Natural killer cell (primary cell): ENCODE data around the gene POLR2C. TPM values are rescaled to one million over a fixed set of nuclear protein-coding genes. Genes with fewer than 3 reads are reported as not detected.
A peak's percentile ranks its signal among the peaks of the same experiment; 100 is the strongest.

ENCODE experiments used
- ATAC-seq, 3 donors: fragments of 150-1000 bp in 2 of 3; fragments of 200-7000 bp in 1 of 3; cut with Tn5 transposase; 1 replicate in 1 of 3; 2 replicates in 2 of 3; pipeline ENCODE4 v1.10.0; 2021; ENCODE audit warnings: mild to moderate bottlenecking in 2 of 3, moderate library complexity in 2 of 3
- DNase-seq, 2 donors: peaks; one replicate each; pipeline versions ENCODE4 v3.0.0 to v3.0.0-alpha.2; 2013 to 2021; ENCODE audit warnings: mixed read lengths in 1 of 2
- H3K27ac ChIP-seq: one replicate; pipeline ENCODE4 v1.5.1; 2013; ENCODE audit warnings: mild to moderate bottlenecking, low read length
- H3K27me3 ChIP-seq: one replicate; pipeline ENCODE4 v1.6.1; 2013; ENCODE audit warnings: low read length; ENCODE audit not compliant: control insufficient read depth, insufficient read depth
- H3K36me3 ChIP-seq: one replicate; pipeline ENCODE4 v1.6.1; 2013; ENCODE audit warnings: low read length; ENCODE audit not compliant: control insufficient read depth, insufficient read depth
- H3K4me1 ChIP-seq: one replicate; pipeline ENCODE4 v1.6.1; 2013; ENCODE audit warnings: low read length; ENCODE audit not compliant: control insufficient read depth, insufficient read depth
- H3K4me3 ChIP-seq: one replicate; pipeline ENCODE4 v1.5.1; 2013; ENCODE audit warnings: low read length
- H3K9me3 ChIP-seq: one replicate; pipeline ENCODE4 v1.6.1; 2013; ENCODE audit warnings: low read length; ENCODE audit not compliant: control insufficient read depth, insufficient read depth
- H3K27ac Mint-ChIP-seq, 2 donors: one replicate each; pipeline ENCODE4 v1.8.0; 2022; ENCODE audit warnings: mild to moderate bottlenecking in 2 of 2, mixed read lengths in 2 of 2, moderate library complexity in 1 of 2
- H3K27me3 Mint-ChIP-seq, 2 donors: one replicate each; pipeline ENCODE4 v1.8.0; 2022; ENCODE audit warnings: low read depth in 2 of 2, mixed read lengths in 2 of 2
- H3K36me3 Mint-ChIP-seq: one replicate; pipeline ENCODE4 v1.8.0; 2022; ENCODE audit warnings: mixed read lengths
- H3K4me1 Mint-ChIP-seq, 2 donors: one replicate each; pipeline ENCODE4 v1.8.0; 2022; ENCODE audit warnings: mixed read lengths in 2 of 2
- H3K4me3 Mint-ChIP-seq: one replicate; pipeline ENCODE4 v1.8.0; 2022; ENCODE audit warnings: mild to moderate bottlenecking, moderate library complexity, mixed read lengths
- H3K9me3 Mint-ChIP-seq, 2 donors: one replicate each; pipeline ENCODE4 v1.8.0; 2022; ENCODE audit warnings: mixed read lengths in 2 of 2
- CTCF ChIP-seq: fragments of 200-600 bp; IDR thresholded peaks from one replicate; pipeline ENCODE4 v1.8.0; 2022; ENCODE audit warnings: antibody characterized with exemption
- WGBS: methylation state at CpG from one replicate; pipeline ENCODE4 v1.1.7; 2013; ENCODE audit warnings: missing lambda C conversion rate; ENCODE audit not compliant: insufficient coverage; 5-methylcytosine and 5-hydroxymethylcytosine counted together
- intact Hi-C: fragments of 100-400 bp; cut with micrococcal nuclease; formaldehyde crosslinking; loops from one replicate; pipeline ENCODE4 v1.14.2; 2022
- total RNA-seq, 4 donors: library from RNA; stranded (reverse); fragments of 120-200 nt in 1 of 4; gene quantifications; one replicate each; pipeline versions ENCODE4 v1.2.3 to v1.2.4, GENCODE V29; 2013 to 2022

The POLR2C gene
- total RNA-seq, 3 donors from 2014 or later (not counting 1 experiment from before 2014, with no cell fraction given) = 55.4 to 71.2 (median 66.7) TPM

GRCh38 chr16:57500578-57501111 lies 38.2 kb downstream of the POLR2C start:
- DNase-seq = peak in 1 of 2 donors; percentile 26
- H3K27me3 Mint-ChIP-seq = no peaks in the 10 kb centered on the region
- no peaks in the 10 kb centered on the region for H3K9me3 ChIP-seq
- peak in 2 of 3 donors; percentile 22 to 49 for ATAC-seq
- no peak overlapping the region for H3K4me3 ChIP-seq
- peaks cover 12% of the 10 kb centered on the region for H3K4me1 ChIP-seq
- no peak overlapping the region for H3K27ac ChIP-seq
- no peak for TF ChIP-seq CTCF
- no peaks in the 10 kb centered on the region for H3K36me3 Mint-ChIP-seq
- H3K36me3 ChIP-seq = no peaks in the 10 kb centered on the region
- no peaks in the 10 kb centered on the region for H3K9me3 Mint-ChIP-seq
- intact Hi-C loops = no loop called here
- peaks cover 0 to 10% of the 10 kb centered on the region in 2 donors for H3K4me1 Mint-ChIP-seq
- peak overlapping the region in 1 of 2 donors; percentile 39 for H3K27ac Mint-ChIP-seq
- H3K4me3 Mint-ChIP-seq = no peak overlapping the region
- no peaks in the 10 kb centered on the region for H3K27me3 ChIP-seq
- WGBS = 53% methylated on average over 7 of the region's 9 CpGs

GRCh38 chr16:57501492-57501891 lies 39.0 kb downstream of the POLR2C start:
- Histone ChIP-seq H3K27ac (no peak overlapping the region), H3K4me3 (no peak overlapping the region), H3K9me3 (no peaks in the 10 kb centered on the region), H3K36me3 (no peaks in the 10 kb centered on the region), H3K4me1 (peaks cover 12% of the 10 kb centered on the region), H3K27me3 (no peaks in the 10 kb centered on the region)
- H3K4me1 Mint-ChIP-seq = peaks cover 0 to 10% of the 10 kb centered on the region in 2 donors
- no peak overlapping the region for H3K4me3 Mint-ChIP-seq
- 90% methylated on average over 7 of the region's 7 CpGs for WGBS
- DNase-seq (no peak), ATAC-seq (no peak)
- TF ChIP-seq CTCF = no peak
- H3K27me3 Mint-ChIP-seq = no peaks in the 10 kb centered on the region
- H3K36me3 Mint-ChIP-seq = no peaks in the 10 kb centered on the region
- intact Hi-C loops = no loop called here
- H3K27ac Mint-ChIP-seq = peak overlapping the region in 1 of 2 donors; percentile 39
- no peaks in the 10 kb centered on the region for H3K9me3 Mint-ChIP-seq

GRCh38 chr16:57502048-57502775 lies 39.7 kb downstream of the POLR2C start:
- Mint-ChIP-seq H3K4me3 (no peak overlapping the region), H3K9me3 (no peaks in the 10 kb centered on the region), H3K4me1 (peaks cover 0 to 10% of the 10 kb centered on the region in 2 donors), H3K36me3 (no peaks in the 10 kb centered on the region), H3K27ac (no peak overlapping the region), H3K27me3 (no peaks in the 10 kb centered on the region)
- DNase-seq = no peak
- no peak overlapping the region for H3K4me3 ChIP-seq
- peaks cover 12% of the 10 kb centered on the region for H3K4me1 ChIP-seq
- ATAC-seq = no peak
- H3K9me3 ChIP-seq = no peaks in the 10 kb centered on the region
- intact Hi-C loops = no loop called here
- H3K27ac ChIP-seq = no peak overlapping the region
- H3K36me3 ChIP-seq = no peaks in the 10 kb centered on the region
- H3K27me3 ChIP-seq = no peaks in the 10 kb centered on the region
- no peak for TF ChIP-seq CTCF
- WGBS = 82% methylated on average over 12 of the region's 12 CpGs
